IMR-90 (cell line): Measurements from ENCODE around the gene ADGRF5. TPM values are rescaled to one million over a fixed set of nuclear protein-coding genes. Genes with fewer than 3 reads are reported as not detected.

Experiments used
- ATAC-seq: fragments of 200-7000 bp; cut with Tn5 transposase; 2 replicates; pipeline ENCODE4 v1.9.1; 2020; ENCODE audit warnings: low read depth, mild to moderate bottlenecking, moderate library complexity
- BruUV-seq: library from RNA; stranded (reverse); fragments of 400-500 nt; replicated peaks from 2 replicates; lab custom pipeline; 2021; lab: Mats Ljungman, UMichigan
- CTCF ChIA-PET: fragments of 300-600 bp; formaldehyde crosslinking; extraction: SDS; loops from one replicate; lab custom pipeline; 2021; ENCODE audit warnings: antibody characterized with exemption; lab: Yijun Ruan, JAX
- POLR2A ChIA-PET: fragments of 300-600 bp; sonication (Branson Sonifier 250); formaldehyde crosslinking; loops from one replicate; lab custom pipeline; 2022; ENCODE audit warnings: antibody characterized with exemption; ENCODE audit not compliant: unreplicated experiment; lab: Charles Lee
- DNase-seq: peaks from one replicate; pipeline ENCODE4 v3.0.0; 2013
- H2AFZ ChIP-seq: replicated peaks from 2 replicates; pipeline ENCODE3; 2013; ENCODE audit warnings: low read length, mild to moderate bottlenecking; ENCODE audit not compliant: poor library complexity
- H2AK5ac ChIP-seq: 2 replicates; pipeline ENCODE4 v1.6.1; 2013; ENCODE audit warnings: low read depth, low read length, inconsistent platforms
- H2AK9ac ChIP-seq: replicated peaks from 2 replicates; pipeline ENCODE3; 2013; ENCODE audit warnings: mild to moderate bottlenecking, low read depth, low read length, moderate library complexity; ENCODE audit not compliant: poor library complexity
- H2BK120ac ChIP-seq: 2 replicates; pipeline ENCODE4 v1.6.1; 2013; ENCODE audit warnings: low read depth, low read length, inconsistent platforms
- H2BK15ac ChIP-seq: 3 replicates; pipeline ENCODE4 v1.6.1; 2013; ENCODE audit warnings: low read depth, low read length, inconsistent platforms
- H2BK20ac ChIP-seq: 2 replicates; pipeline ENCODE4 v1.6.1; 2013; ENCODE audit warnings: low read depth, mild to moderate bottlenecking, inconsistent platforms, low read length, moderate library complexity
- H2BK5ac ChIP-seq: 2 replicates; pipeline ENCODE4 v1.6.1; 2013; ENCODE audit warnings: mild to moderate bottlenecking, low read depth, low read length, inconsistent platforms; ENCODE audit not compliant: poor library complexity, severe bottlenecking
- H3K14ac ChIP-seq: replicated peaks from 2 replicates; pipeline ENCODE4 v1.6.1; 2013; ENCODE audit warnings: low read depth, low read length, inconsistent platforms
- H3K18ac ChIP-seq: 2 replicates; pipeline ENCODE4 v1.6.1; 2013; ENCODE audit warnings: low read depth, low read length, control low read depth
- H3K23ac ChIP-seq: 2 replicates; pipeline ENCODE4 v1.6.1; 2013; ENCODE audit warnings: low read depth, low read length, inconsistent platforms
- H3K27ac ChIP-seq: 2 replicates; pipeline ENCODE4 v1.5.1; 2013; ENCODE audit warnings: mild to moderate bottlenecking, control low read depth, low read length; ENCODE audit not compliant: insufficient read depth
- H3K27me3 ChIP-seq: 2 replicates; pipeline ENCODE4 v1.6.1; 2013; ENCODE audit warnings: low read length; ENCODE audit not compliant: control insufficient read depth, insufficient read depth
- H3K36me3 ChIP-seq: 2 replicates; pipeline ENCODE4 v1.6.1; 2013; ENCODE audit warnings: low read length, mixed read lengths; ENCODE audit not compliant: control insufficient read depth, insufficient read depth
- H3K4ac ChIP-seq: 2 replicates; pipeline ENCODE4 v1.6.1; 2013; ENCODE audit warnings: low read depth, low read length, inconsistent platforms
- H3K4me1 ChIP-seq: 2 replicates; pipeline ENCODE4 v1.6.1; 2013; ENCODE audit warnings: low read length, mixed read lengths; ENCODE audit not compliant: control insufficient read depth, insufficient read depth
- H3K4me2 ChIP-seq: 2 replicates; pipeline ENCODE4 v1.6.1; 2013; ENCODE audit warnings: low read depth, mild to moderate bottlenecking, control low read depth, low read length, moderate library complexity
- H3K4me3 ChIP-seq: 2 replicates; pipeline ENCODE4 v1.5.1; 2013; ENCODE audit warnings: low read depth, mild to moderate bottlenecking, control low read depth, low read length, moderate library complexity; ENCODE audit not compliant: insufficient read depth
- H3K56ac ChIP-seq: 2 replicates; pipeline ENCODE4 v1.6.1; 2013; ENCODE audit warnings: low read length, inconsistent platforms; ENCODE audit not compliant: insufficient read depth; ENCODE audit errors: extremely low read depth
- H3K79me1 ChIP-seq, 2 experiments: 2 replicates each; pipeline ENCODE4 v1.6.1; 2013; ENCODE audit warnings: low read length in 2 of 2, inconsistent platforms in 1 of 2, low read depth in 1 of 2
- H3K9ac ChIP-seq: 2 replicates; pipeline ENCODE4 v1.6.1; 2013; ENCODE audit warnings: low read depth, low read length, control low read depth
- H3K9me1 ChIP-seq: 2 replicates; pipeline ENCODE4 v1.6.1; 2013; ENCODE audit warnings: low read length, inconsistent platforms; ENCODE audit not compliant: insufficient read depth
- H3K9me3 ChIP-seq: 2 replicates; pipeline ENCODE4 v1.6.1; 2013; ENCODE audit warnings: low read length; ENCODE audit not compliant: control insufficient read depth, insufficient read depth
- H4K20me1 ChIP-seq: 2 replicates; pipeline ENCODE4 v1.6.1; 2013; ENCODE audit warnings: low read length, inconsistent platforms; ENCODE audit not compliant: insufficient read depth
- H4K5ac ChIP-seq: 2 replicates; pipeline ENCODE4 v1.6.1; 2013; ENCODE audit warnings: mild to moderate bottlenecking, low read depth, low read length, control low read depth
- H4K8ac ChIP-seq, 2 experiments: 2 replicates each; pipeline ENCODE4 v1.6.1; 2013; ENCODE audit warnings: low read depth in 2 of 2, low read length in 2 of 2, control low read depth in 1 of 2, inconsistent platforms in 1 of 2
- H4K91ac ChIP-seq: 2 replicates; pipeline ENCODE4 v1.6.1; 2013; ENCODE audit warnings: low read depth, low read length, inconsistent platforms; ENCODE audit not compliant: insufficient read depth
- CHD1 ChIP-seq: IDR thresholded peaks from 2 replicates; pipeline ENCODE4 v1.6.1; 2012; ENCODE audit warnings: low read depth, low read length, improper control_type of control experiment
- MAFK ChIP-seq: IDR thresholded peaks from 2 replicates; pipeline ENCODE4 v1.6.1; 2012; ENCODE audit warnings: low read depth, low read length, improper control_type of control experiment
- NFE2L2 ChIP-seq: fragments of 150-350 bp; IDR thresholded peaks from 2 replicates; pipeline ENCODE4 v1.6.1; 2016; ENCODE audit warnings: low read depth, mild to moderate bottlenecking, low read length
- RAD21 ChIP-seq: IDR thresholded peaks from 2 replicates; pipeline ENCODE4 v1.6.1; 2012; ENCODE audit warnings: low read length, improper control_type of control experiment
- RCOR1 ChIP-seq: IDR thresholded peaks from 2 replicates; pipeline ENCODE4 v1.6.1; 2012; ENCODE audit warnings: mild to moderate bottlenecking, low read length, improper control_type of control experiment; ENCODE audit not compliant: insufficient replicate concordance
- SMC3 ChIP-seq: fragments of 150-350 bp; IDR thresholded peaks from 2 replicates; pipeline ENCODE4 v1.6.1; 2016; ENCODE audit warnings: low read depth, mild to moderate bottlenecking, antibody characterized with exemption, low read length, moderate library complexity
- WGBS, 2 experiments: methylation state at CpG; one replicate each; pipeline versions ENCODE4 v1.1.5 to v1.1.7; 2013; ENCODE audit warnings: missing lambda C conversion rate in 2 of 2; ENCODE audit not compliant: insufficient read length in 1 of 2; ENCODE audit errors: extremely low coverage in 2 of 2; 5-methylcytosine and 5-hydroxymethylcytosine counted together
- dilution Hi-C: fragments of 300-500 bp; cut with HindIII; formaldehyde crosslinking; loops from one replicate; pipeline ENCODE4 v1.14.3; 2018; ENCODE audit warnings: low sequenced_read_pairs; ENCODE audit not compliant: unreplicated experiment
- in situ Hi-C: fragments of 300-500 bp; cut with MboI; formaldehyde crosslinking; loops from 3 replicates; pipeline ENCODE4 v1.14.3; 2019; ENCODE audit warnings: low sequenced_read_pairs, inconsistent platforms, mixed read lengths
- intact Hi-C: fragments of 100-400 bp; cut with micrococcal nuclease; formaldehyde crosslinking; loops from 2 replicates; pipeline ENCODE4 v1.10.0; 2022
- polyA plus RNA-seq, 3 experiments: library from polyadenylated mRNA; depleted of rRNA; stranded (reverse); fragments of >200 nt; gene quantifications; 2 replicates each; pipeline ENCODE4 v1.2.3, GENCODE V29; 2012; ENCODE audit warnings: low replicate concordance in 1 of 3
- total RNA-seq: library from RNA; depleted of rRNA; stranded (reverse); fragments of >200 nt; gene quantifications from 2 replicates; pipeline ENCODE4 v1.2.3, GENCODE V29; 2012
- TF ChIP-seq, protein P1 (sequence below): conservative IDR thresholded peaks from 2 replicates; pipeline ENCODE4 v1.5.1; 2012; ENCODE audit warnings: mild to moderate bottlenecking, low read depth, low read length, improper control_type of control experiment
- TF ChIP-seq, protein P2 (sequence below): fragments of 150-350 bp; IDR thresholded peaks from 2 replicates; pipeline ENCODE4 v1.6.1; 2017; ENCODE audit warnings: mild to moderate bottlenecking, antibody characterized with exemption, low read length, low read depth

ADGRF5 gene
- total and polyA plus RNA-seq, 2 of the 4 experiments (the other 2 are of a cell fraction): not detected

DNA sequence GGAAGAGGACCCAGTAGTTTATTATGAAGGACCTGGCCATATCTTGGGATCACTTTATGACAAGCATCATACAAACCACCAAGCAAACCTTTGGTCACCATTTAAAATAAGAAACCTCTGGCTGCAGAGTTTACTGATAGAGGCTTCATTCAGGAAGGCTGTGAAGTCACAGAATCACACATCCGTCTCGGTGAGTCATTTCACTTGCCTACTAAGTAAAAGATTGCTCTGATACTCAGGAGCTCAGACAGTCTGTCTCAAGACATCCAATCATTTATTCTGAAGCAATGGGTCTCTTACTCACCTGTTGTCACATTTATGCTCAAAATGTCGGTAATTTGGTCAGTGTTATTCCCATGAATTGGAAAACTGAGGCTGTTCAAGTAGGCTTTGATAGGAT lies 33.7 kb downstream of the ADGRF5 start:
- no peaks in the 10 kb centered on the region for H3K27me3 ChIP-seq
- H3K14ac ChIP-seq: no peak overlapping the region
- ChIA-PET CTCF (no interaction called here), POLR2A (no interaction called here)
- H3K4ac ChIP-seq: no peak overlapping the region
- no peak overlapping the region for H3K27ac ChIP-seq
- intact Hi-C loops (no loop called here), in situ Hi-C loops (no loop called here), dilution Hi-C loops (no loop called here)
- H4K20me1 ChIP-seq: no peaks in the 10 kb centered on the region
- H3K4me2 ChIP-seq: no peak overlapping the region
- H2BK5ac ChIP-seq: no peak overlapping the region
- H3K9ac ChIP-seq: no peak overlapping the region
- H2BK15ac ChIP-seq: no peak overlapping the region
- H3K79me1 ChIP-seq: no peaks in the 10 kb centered on the region
- TF ChIP-seq MAFK: no peak
- no peak for TF ChIP-seq RCOR1
- TF ChIP-seq, protein P1, sequence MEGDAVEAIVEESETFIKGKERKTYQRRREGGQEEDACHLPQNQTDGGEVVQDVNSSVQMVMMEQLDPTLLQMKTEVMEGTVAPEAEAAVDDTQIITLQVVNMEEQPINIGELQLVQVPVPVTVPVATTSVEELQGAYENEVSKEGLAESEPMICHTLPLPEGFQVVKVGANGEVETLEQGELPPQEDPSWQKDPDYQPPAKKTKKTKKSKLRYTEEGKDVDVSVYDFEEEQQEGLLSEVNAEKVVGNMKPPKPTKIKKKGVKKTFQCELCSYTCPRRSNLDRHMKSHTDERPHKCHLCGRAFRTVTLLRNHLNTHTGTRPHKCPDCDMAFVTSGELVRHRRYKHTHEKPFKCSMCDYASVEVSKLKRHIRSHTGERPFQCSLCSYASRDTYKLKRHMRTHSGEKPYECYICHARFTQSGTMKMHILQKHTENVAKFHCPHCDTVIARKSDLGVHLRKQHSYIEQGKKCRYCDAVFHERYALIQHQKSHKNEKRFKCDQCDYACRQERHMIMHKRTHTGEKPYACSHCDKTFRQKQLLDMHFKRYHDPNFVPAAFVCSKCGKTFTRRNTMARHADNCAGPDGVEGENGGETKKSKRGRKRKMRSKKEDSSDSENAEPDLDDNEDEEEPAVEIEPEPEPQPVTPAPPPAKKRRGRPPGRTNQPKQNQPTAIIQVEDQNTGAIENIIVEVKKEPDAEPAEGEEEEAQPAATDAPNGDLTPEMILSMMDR: no peak
- TF ChIP-seq RAD21: no peak
- no peak for TF ChIP-seq CHD1
- TF ChIP-seq NFE2L2: no peak
- TF ChIP-seq, protein P2, sequence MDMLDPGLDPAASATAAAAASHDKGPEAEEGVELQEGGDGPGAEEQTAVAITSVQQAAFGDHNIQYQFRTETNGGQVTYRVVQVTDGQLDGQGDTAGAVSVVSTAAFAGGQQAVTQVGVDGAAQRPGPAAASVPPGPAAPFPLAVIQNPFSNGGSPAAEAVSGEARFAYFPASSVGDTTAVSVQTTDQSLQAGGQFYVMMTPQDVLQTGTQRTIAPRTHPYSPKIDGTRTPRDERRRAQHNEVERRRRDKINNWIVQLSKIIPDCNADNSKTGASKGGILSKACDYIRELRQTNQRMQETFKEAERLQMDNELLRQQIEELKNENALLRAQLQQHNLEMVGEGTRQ: no peak
- TF ChIP-seq SMC3: no peak
- no peak overlapping the region for H2AFZ ChIP-seq
- no peak overlapping the region for H4K8ac ChIP-seq
- no peak overlapping the region for H4K5ac ChIP-seq
- no peak overlapping the region for H2AK5ac ChIP-seq
- H3K18ac ChIP-seq: no peak overlapping the region
- H3K4me3 ChIP-seq: no peak overlapping the region
- H2BK120ac ChIP-seq: no peak overlapping the region
- no TSS peak for BruUV-seq
- no peak overlapping the region for H3K56ac ChIP-seq
- H3K9me3 ChIP-seq: no peaks in the 10 kb centered on the region
- no peaks in the 10 kb centered on the region for H3K36me3 ChIP-seq
- no peak overlapping the region for H4K91ac ChIP-seq
- H2BK20ac ChIP-seq: no peak overlapping the region
- no peak overlapping the region for H2AK9ac ChIP-seq
- ATAC-seq (no peak), DNase-seq (no peak)
- H3K4me1 ChIP-seq: no peaks in the 10 kb centered on the region
- WGBS, 2 experiments: no CpG with 5 or more reads among the region's 3 CpGs
- no peak overlapping the region for H3K23ac ChIP-seq
- H3K9me1 ChIP-seq: no peaks in the 10 kb centered on the region
